Activated naive CD8-positive, alpha-beta T cell treated with anti-CD3 and anti-CD28 coated beads, Interleukin-2, amount 10 ng/mL, durations not matched to agents 7 days and 5 days (primary cell): ENCODE measurements around the gene LYRM2. TPM values are rescaled to one million over a fixed set of nuclear protein-coding genes. Genes with fewer than 3 reads are reported as not detected.

Experiments used
- ATAC-seq: fragments of 150-1000 bp; cut with Tn5 transposase; one replicate; pipeline ENCODE4 v1.10.0; 2021; ENCODE audit warnings: low read depth, moderate library complexity
- POLR2A ChIA-PET: fragments of 350-600 bp; sonication (Branson Sonifier 250); formaldehyde crosslinking; loops from one replicate; lab custom pipeline; 2021; ENCODE audit warnings: antibody characterized with exemption; lab: Charles Lee
- DNase-seq: peaks from one replicate; pipeline ENCODE4 v3.0.0; 2021
- H3K27ac Mint-ChIP-seq: one replicate; pipeline ENCODE4 v1.8.0; 2022; ENCODE audit warnings: mild to moderate bottlenecking, mixed read lengths
- H3K27me3 Mint-ChIP-seq: one replicate; pipeline ENCODE4 v1.8.0; 2022; ENCODE audit warnings: mild to moderate bottlenecking, moderate library complexity, mixed read lengths
- H3K36me3 Mint-ChIP-seq: one replicate; pipeline ENCODE4 v1.8.0; 2021; ENCODE audit warnings: mild to moderate bottlenecking, mixed read lengths
- H3K4me1 Mint-ChIP-seq: one replicate; pipeline ENCODE4 v1.8.0; 2021; ENCODE audit warnings: mixed read lengths
- H3K4me3 Mint-ChIP-seq: one replicate; pipeline ENCODE4 v1.8.0; 2022; ENCODE audit warnings: mild to moderate bottlenecking, moderate library complexity, mixed read lengths
- H3K9me3 Mint-ChIP-seq: one replicate; pipeline ENCODE4 v1.8.0; 2021; ENCODE audit warnings: mixed read lengths
- total RNA-seq, 2 experiments: library from RNA; stranded (reverse); gene quantifications; one replicate each; pipeline ENCODE4 v1.2.3, GENCODE V29; 2021

LYRM2 gene
- total RNA-seq: 10 to 100 TPM; 32.0 to 36.8 TPM

- Mint-ChIP-seq H3K27me3 (no peaks in the 10 kb centered on the region), H3K9me3 (no peaks in the 10 kb centered on the region), H3K4me3 (peak within 1 kb of the TSS; percentile 92), H3K27ac (peak within 1 kb of the TSS; percentile 95), H3K4me1 (peaks cover 24% of the 10 kb centered on the region), H3K36me3 (peaks cover 29% of the 10 kb centered on the region)
- DNase-seq (peak; percentile 93), ATAC-seq (peak; percentile 98)
- POLR2A ChIA-PET: interaction anchor here (0.6 to 2.4 kb wide), 10 partner anchors 8 to 580 kb away, joined by 3 to 10 read pairs (median 3); partner anchors contain the start of genes CASP8AP2, RRAGD and UBE2J1
These were observed at the start of gene LYRM2 for GRCh38 chr6:89638320-89639195. Gene LYRM2 (minus strand): TSS chr6:89638747. CDS start chr6:89638716, 31 bp downstream.

- H3K36me3 Mint-ChIP-seq: peaks cover 31% of the 10 kb centered on the region
These were observed 49.8 kb upstream of the LYRM2 start for GRCh38 chr6:89688328-89688727.

GRCh38 chr6:89685311-89685710, 46.8 kb upstream of the LYRM2 start:
- H3K27ac Mint-ChIP-seq: no peak overlapping the region
- ATAC-seq (no peak), DNase-seq (no peak)
- H3K27me3 Mint-ChIP-seq: no peaks in the 10 kb centered on the region
- peaks cover 30% of the 10 kb centered on the region for H3K36me3 Mint-ChIP-seq
- POLR2A ChIA-PET: no interaction called here
- H3K9me3 Mint-ChIP-seq: no peaks in the 10 kb centered on the region
- H3K4me1 Mint-ChIP-seq: peaks cover 3% of the 10 kb centered on the region
- H3K4me3 Mint-ChIP-seq: no peak overlapping the region

More at GRCh38 chr6:89688328-89688727, 49.8 kb upstream of the LYRM2 start:
- ATAC-seq (no peak), DNase-seq (no peak)
- Mint-ChIP-seq H3K27ac (no peak overlapping the region), H3K4me1 (peaks cover 12% of the 10 kb centered on the region), H3K4me3 (no peak overlapping the region), H3K9me3 (no peaks in the 10 kb centered on the region), H3K27me3 (no peaks in the 10 kb centered on the region)
- POLR2A ChIA-PET: no interaction called here

GRCh38 chr6:89682991-89683390, 44.4 kb upstream of the LYRM2 start:
- DNase-seq: no peak
- Mint-ChIP-seq H3K4me1 (no peaks in the 10 kb centered on the region), H3K9me3 (no peaks in the 10 kb centered on the region), H3K27ac (no peak overlapping the region), H3K4me3 (no peak overlapping the region), H3K27me3 (no peaks in the 10 kb centered on the region), H3K36me3 (peaks cover 30% of the 10 kb centered on the region)
- ATAC-seq: no peak
- POLR2A ChIA-PET: no interaction called here

GRCh38 chr6:89681983-89682564, 43.5 kb upstream of the LYRM2 start:
- no peak for DNase-seq
- no peaks in the 10 kb centered on the region for H3K4me1 Mint-ChIP-seq
- H3K9me3 Mint-ChIP-seq: no peaks in the 10 kb centered on the region
- no peak overlapping the region for H3K4me3 Mint-ChIP-seq
- H3K36me3 Mint-ChIP-seq: peaks cover 30% of the 10 kb centered on the region
- H3K27me3 Mint-ChIP-seq: no peaks in the 10 kb centered on the region
- no peak for ATAC-seq
- H3K27ac Mint-ChIP-seq: no peak overlapping the region
- POLR2A ChIA-PET: no interaction called here

GRCh38 chr6:89680551-89680950, 42.0 kb upstream of the LYRM2 start:
- no peaks in the 10 kb centered on the region for H3K9me3 Mint-ChIP-seq
- POLR2A ChIA-PET: no interaction called here
- ATAC-seq: no peak
- H3K4me3 Mint-ChIP-seq: no peak overlapping the region
- H3K27ac Mint-ChIP-seq: no peak overlapping the region
- no peaks in the 10 kb centered on the region for H3K27me3 Mint-ChIP-seq
- DNase-seq: no peak
- H3K4me1 Mint-ChIP-seq: no peaks in the 10 kb centered on the region
- peaks cover 30% of the 10 kb centered on the region for H3K36me3 Mint-ChIP-seq

GRCh38 chr6:89680150-89680549, 41.6 kb upstream of the LYRM2 start:
- peaks cover 27% of the 10 kb centered on the region for H3K36me3 Mint-ChIP-seq
- ATAC-seq (no peak), DNase-seq (no peak)
- no peaks in the 10 kb centered on the region for H3K9me3 Mint-ChIP-seq
- no peaks in the 10 kb centered on the region for H3K4me1 Mint-ChIP-seq
- no peaks in the 10 kb centered on the region for H3K27me3 Mint-ChIP-seq
- no peak overlapping the region for H3K4me3 Mint-ChIP-seq
- POLR2A ChIA-PET: no interaction called here
- H3K27ac Mint-ChIP-seq: no peak overlapping the region

GRCh38 chr6:89679215-89680120, 40.9 kb upstream of the LYRM2 start:
- Mint-ChIP-seq H3K36me3 (peaks cover 24% of the 10 kb centered on the region), H3K27ac (no peak overlapping the region), H3K9me3 (no peaks in the 10 kb centered on the region), H3K4me3 (no peak overlapping the region), H3K4me1 (no peaks in the 10 kb centered on the region), H3K27me3 (no peaks in the 10 kb centered on the region)
- POLR2A ChIA-PET: no interaction called here
- no peak for ATAC-seq
- no peak for DNase-seq

- Mint-ChIP-seq H3K9me3 (no peaks in the 10 kb centered on the region), H3K27ac (no peak overlapping the region), H3K4me3 (no peak overlapping the region), H3K36me3 (peaks cover 22% of the 10 kb centered on the region), H3K4me1 (no peaks in the 10 kb centered on the region), H3K27me3 (no peaks in the 10 kb centered on the region)
- no peak for ATAC-seq
- no peak for DNase-seq
- POLR2A ChIA-PET: no interaction called here
These were observed 40.0 kb upstream of the LYRM2 start for GRCh38 chr6:89678531-89678930.

GRCh38 chr6:89675949-89676748, 37.6 kb upstream of the LYRM2 start:
- Mint-ChIP-seq H3K9me3 (no peaks in the 10 kb centered on the region), H3K36me3 (peaks cover 19% of the 10 kb centered on the region), H3K27me3 (no peaks in the 10 kb centered on the region), H3K4me3 (no peak overlapping the region), H3K4me1 (no peaks in the 10 kb centered on the region), H3K27ac (no peak overlapping the region)
- POLR2A ChIA-PET: no interaction called here
- DNase-seq: no peak
- ATAC-seq: no peak

GRCh38 chr6:89670935-89671565, 32.5 kb upstream of the LYRM2 start:
- POLR2A ChIA-PET: no interaction called here
- H3K27me3 Mint-ChIP-seq: no peaks in the 10 kb centered on the region
- no peak overlapping the region for H3K4me3 Mint-ChIP-seq
- DNase-seq (no peak), ATAC-seq (no peak)
- no peaks in the 10 kb centered on the region for H3K4me1 Mint-ChIP-seq
- H3K27ac Mint-ChIP-seq: no peak overlapping the region
- peaks cover 10% of the 10 kb centered on the region for H3K36me3 Mint-ChIP-seq
- no peaks in the 10 kb centered on the region for H3K9me3 Mint-ChIP-seq

GRCh38 chr6:89669002-89669401, 30.5 kb upstream of the LYRM2 start:
- Mint-ChIP-seq H3K4me1 (no peaks in the 10 kb centered on the region), H3K27me3 (no peaks in the 10 kb centered on the region), H3K36me3 (peaks cover 7% of the 10 kb centered on the region), H3K4me3 (no peak overlapping the region), H3K27ac (no peak overlapping the region), H3K9me3 (no peaks in the 10 kb centered on the region)
- POLR2A ChIA-PET: no interaction called here
- ATAC-seq (no peak), DNase-seq (no peak)
